ENCODE data around the gene RGS7.

The RGS7 gene

GRCh38 chr1:240947438-240948224 is 409.4 kb downstream of the RGS7 start:
- no peak overlapping the region for H2AFZ ChIP-seq (ENCODE audit: low read length)
- no peak overlapping the region for H4K91ac ChIP-seq (ENCODE audit: low read depth, low read length, poor library complexity)
- H3K18ac ChIP-seq (ENCODE audit: low read length), result no peak overlapping the region
- no peak overlapping the region for H2BK120ac ChIP-seq (ENCODE audit: low read depth, low read length)
- WGBS, 2 donors (ENCODE audit: extremely low coverage in 2 of 2, insufficient read length in 2 of 2, insufficient replicate concordance in 1 of 2), result no CpG with 5 or more reads among the region's 9 CpGs
- H3K9me3 ChIP-seq (replicated peaks in 1 of 2; ENCODE audit: control insufficient read depth in 2 of 2, insufficient read depth in 1 of 2, low read depth in 1 of 2, low read length in 2 of 2), result no peaks in the 10 kb centered on the region
- no peaks in the 10 kb centered on the region for H3K79me1 ChIP-seq (ENCODE audit: low read depth, low read length)
- no peaks in the 10 kb centered on the region for H3K27me3 ChIP-seq (ENCODE audit: control insufficient read depth in 3 of 3, insufficient read depth in 3 of 3, low read depth in 1 of 3, low read length in 3 of 3)
- DNase-seq (ENCODE audit: low spot score), result no peak
- H2BK5ac ChIP-seq (ENCODE audit: low read length), result no peak overlapping the region
- no peak overlapping the region for H3K9ac ChIP-seq (ENCODE audit: low read depth, low read length, poor library complexity)
- no peak overlapping the region for H2AK5ac ChIP-seq (ENCODE audit: low read depth, low read length)
- no peaks in the 10 kb centered on the region for H3K36me3 ChIP-seq (replicated peaks in 1 of 2; ENCODE audit: control insufficient read depth in 2 of 2, insufficient read depth in 2 of 2, low read length in 2 of 2)
- no peak overlapping the region for H4K8ac ChIP-seq (ENCODE audit: low read depth, low read length)
- H2BK15ac ChIP-seq (ENCODE audit: low read length), result no peak overlapping the region
- no peak overlapping the region for H3K27ac ChIP-seq (replicated peaks; ENCODE audit: low read length)
- no peaks in the 10 kb centered on the region for H3K4me1 ChIP-seq (ENCODE audit: control insufficient read depth in 2 of 2, insufficient read depth in 1 of 2, low read depth in 1 of 2, low read length in 2 of 2)
- H3K14ac ChIP-seq (ENCODE audit: low read length), result no peak overlapping the region
- H2BK12ac ChIP-seq (ENCODE audit: low read length), result no peak overlapping the region
- no peak overlapping the region for H3K4ac ChIP-seq (ENCODE audit: low read length)
- no peak overlapping the region for H3K23ac ChIP-seq (ENCODE audit: low read depth, low read length, poor library complexity)
- H3K4me2 ChIP-seq (ENCODE audit: insufficient read depth, low read length, poor library complexity, severe bottlenecking), result no peak overlapping the region
- H3K4me3 ChIP-seq (ENCODE audit: low read length in 2 of 2), result no peak overlapping the region

DNA sequence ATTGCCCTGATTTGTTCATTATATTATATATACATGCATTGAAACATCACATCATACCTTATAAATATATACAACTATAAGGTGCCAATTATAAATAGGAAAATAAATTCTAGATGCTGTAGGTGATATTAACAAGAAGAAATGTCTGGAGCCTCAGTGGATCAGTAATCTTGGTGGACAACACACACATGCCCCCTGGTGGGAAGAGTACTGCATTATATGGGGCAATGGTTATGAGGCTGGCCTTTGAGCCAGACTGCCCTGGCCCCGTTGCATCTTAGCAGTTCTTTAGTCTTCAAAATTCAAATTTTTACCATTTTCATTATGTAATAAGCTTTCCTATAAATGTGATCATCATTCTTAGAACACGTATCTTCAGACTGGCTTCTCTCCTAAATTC is 410.1 kb downstream of the RGS7 start:
- H2BK5ac ChIP-seq (ENCODE audit: low read length), result no peak overlapping the region
- H2BK15ac ChIP-seq (ENCODE audit: low read length), result no peak overlapping the region
- no peak overlapping the region for H3K4ac ChIP-seq (ENCODE audit: low read length)
- no peak overlapping the region for H3K4me2 ChIP-seq (ENCODE audit: insufficient read depth, low read length, poor library complexity, severe bottlenecking)
- H4K91ac ChIP-seq (ENCODE audit: low read depth, low read length, poor library complexity), result no peak overlapping the region
- no peaks in the 10 kb centered on the region for H3K79me1 ChIP-seq (ENCODE audit: low read depth, low read length)
- no peak overlapping the region for H3K23ac ChIP-seq (ENCODE audit: low read depth, low read length, poor library complexity)
- H3K27me3 ChIP-seq (ENCODE audit: control insufficient read depth in 3 of 3, insufficient read depth in 3 of 3, low read depth in 1 of 3, low read length in 3 of 3), result no peaks in the 10 kb centered on the region
- no peak overlapping the region for H3K9ac ChIP-seq (ENCODE audit: low read depth, low read length, poor library complexity)
- H3K27ac ChIP-seq (replicated peaks; ENCODE audit: low read length), result no peak overlapping the region
- no peaks in the 10 kb centered on the region for H3K9me3 ChIP-seq (replicated peaks in 1 of 2; ENCODE audit: control insufficient read depth in 2 of 2, insufficient read depth in 1 of 2, low read depth in 1 of 2, low read length in 2 of 2)
- H3K18ac ChIP-seq (ENCODE audit: low read length), result no peak overlapping the region
- H2AFZ ChIP-seq (ENCODE audit: low read length), result no peak overlapping the region
- no peak overlapping the region for H2BK12ac ChIP-seq (ENCODE audit: low read length)
- no peak overlapping the region for H2AK5ac ChIP-seq (ENCODE audit: low read depth, low read length)
- no peak overlapping the region for H4K8ac ChIP-seq (ENCODE audit: low read depth, low read length)
- H3K4me3 ChIP-seq (ENCODE audit: low read length in 2 of 2), result no peak overlapping the region
- DNase-seq (ENCODE audit: low spot score), result no peak
- WGBS, 2 donors (ENCODE audit: extremely low coverage in 2 of 2, insufficient read length in 2 of 2, insufficient replicate concordance in 1 of 2), result no CpG with 5 or more reads among the region's 2 CpGs
- no peaks in the 10 kb centered on the region for H3K36me3 ChIP-seq (replicated peaks in 1 of 2; ENCODE audit: control insufficient read depth in 2 of 2, insufficient read depth in 2 of 2, low read length in 2 of 2)
- no peaks in the 10 kb centered on the region for H3K4me1 ChIP-seq (ENCODE audit: control insufficient read depth in 2 of 2, insufficient read depth in 1 of 2, low read depth in 1 of 2, low read length in 2 of 2)
- H3K14ac ChIP-seq (ENCODE audit: low read length), result no peak overlapping the region
- no peak overlapping the region for H2BK120ac ChIP-seq (ENCODE audit: low read depth, low read length)

DNA sequence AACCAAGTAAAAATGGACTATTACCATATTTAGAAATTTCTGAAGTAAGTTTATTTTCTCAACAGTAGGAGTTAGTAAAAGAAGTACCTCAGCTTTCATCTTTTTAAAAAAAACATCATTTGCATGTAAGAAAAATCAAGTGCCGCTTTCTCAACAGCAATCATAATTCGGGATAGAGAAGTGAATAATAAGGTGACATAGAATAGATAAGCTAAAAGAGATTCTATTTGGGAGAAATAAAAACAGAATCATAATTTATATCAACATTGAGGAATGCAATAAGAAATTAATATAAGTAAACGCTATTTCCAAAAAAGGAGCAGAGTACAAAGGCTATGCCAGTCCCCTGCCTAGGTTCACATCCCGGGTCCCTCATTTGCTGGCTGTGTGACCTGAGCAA is 414.1 kb downstream of the RGS7 start:
- Histone ChIP-seq H3K79me1 (ENCODE audit: low read depth, low read length) (no peaks in the 10 kb centered on the region), H3K9ac (ENCODE audit: low read depth, low read length, poor library complexity) (no peak overlapping the region), H2BK5ac (ENCODE audit: low read length) (no peak overlapping the region), H3K27me3 (ENCODE audit: control insufficient read depth in 3 of 3, insufficient read depth in 3 of 3, low read depth in 1 of 3, low read length in 3 of 3) (no peaks in the 10 kb centered on the region), H3K27ac (replicated peaks; ENCODE audit: low read length) (no peak overlapping the region), H3K4ac (ENCODE audit: low read length) (no peak overlapping the region), H2BK15ac (ENCODE audit: low read length) (no peak overlapping the region), H3K4me2 (ENCODE audit: insufficient read depth, low read length, poor library complexity, severe bottlenecking) (no peak overlapping the region), H3K4me1 (ENCODE audit: control insufficient read depth in 2 of 2, insufficient read depth in 1 of 2, low read depth in 1 of 2, low read length in 2 of 2) (no peaks in the 10 kb centered on the region), H3K4me3 (ENCODE audit: low read length in 2 of 2) (no peak overlapping the region), H4K8ac (ENCODE audit: low read depth, low read length) (no peak overlapping the region), H4K91ac (ENCODE audit: low read depth, low read length, poor library complexity) (no peak overlapping the region), H2BK12ac (ENCODE audit: low read length) (no peak overlapping the region), H2BK120ac (ENCODE audit: low read depth, low read length) (no peak overlapping the region), H3K9me3 (replicated peaks in 1 of 2; ENCODE audit: control insufficient read depth in 2 of 2, insufficient read depth in 1 of 2, low read depth in 1 of 2, low read length in 2 of 2) (no peaks in the 10 kb centered on the region), H2AK5ac (ENCODE audit: low read depth, low read length) (no peak overlapping the region), H3K36me3 (replicated peaks in 1 of 2; ENCODE audit: control insufficient read depth in 2 of 2, insufficient read depth in 2 of 2, low read length in 2 of 2) (no peaks in the 10 kb centered on the region), H2AFZ (ENCODE audit: low read length) (no peak overlapping the region), H3K14ac (ENCODE audit: low read length) (no peak overlapping the region), H3K18ac (ENCODE audit: low read length) (no peak overlapping the region), H3K23ac (ENCODE audit: low read depth, low read length, poor library complexity) (no peak overlapping the region)
- no CpG with 5 or more reads among the region's 4 CpGs for WGBS, 2 donors (ENCODE audit: extremely low coverage in 2 of 2, insufficient read length in 2 of 2, insufficient replicate concordance in 1 of 2)
- no peak for DNase-seq (ENCODE audit: low spot score)

GRCh38 chr1:240941701-240942370 is 415.2 kb downstream of the RGS7 start:
- Histone ChIP-seq H2AFZ (ENCODE audit: low read length) (no peak overlapping the region), H3K4me2 (ENCODE audit: insufficient read depth, low read length, poor library complexity, severe bottlenecking) (no peak overlapping the region), H3K27ac (replicated peaks; ENCODE audit: low read length) (no peak overlapping the region), H2BK15ac (ENCODE audit: low read length) (no peak overlapping the region), H2BK5ac (ENCODE audit: low read length) (no peak overlapping the region), H3K23ac (ENCODE audit: low read depth, low read length, poor library complexity) (no peak overlapping the region), H3K36me3 (replicated peaks in 1 of 2; ENCODE audit: control insufficient read depth in 2 of 2, insufficient read depth in 2 of 2, low read length in 2 of 2) (no peaks in the 10 kb centered on the region), H2BK12ac (ENCODE audit: low read length) (no peak overlapping the region), H3K18ac (ENCODE audit: low read length) (no peak overlapping the region), H2AK5ac (ENCODE audit: low read depth, low read length) (no peak overlapping the region), H4K8ac (ENCODE audit: low read depth, low read length) (no peak overlapping the region), H3K79me1 (ENCODE audit: low read depth, low read length) (no peaks in the 10 kb centered on the region), H3K9me3 (replicated peaks in 1 of 2; ENCODE audit: control insufficient read depth in 2 of 2, insufficient read depth in 1 of 2, low read depth in 1 of 2, low read length in 2 of 2) (peaks cover 3 to 5% of the 10 kb centered on the region in 2 donors), H4K91ac (ENCODE audit: low read depth, low read length, poor library complexity) (no peak overlapping the region), H3K14ac (ENCODE audit: low read length) (no peak overlapping the region), H2BK120ac (ENCODE audit: low read depth, low read length) (no peak overlapping the region), H3K9ac (ENCODE audit: low read depth, low read length, poor library complexity) (no peak overlapping the region), H3K27me3 (ENCODE audit: control insufficient read depth in 3 of 3, insufficient read depth in 3 of 3, low read depth in 1 of 3, low read length in 3 of 3) (no peaks in the 10 kb centered on the region), H3K4me1 (ENCODE audit: control insufficient read depth in 2 of 2, insufficient read depth in 1 of 2, low read depth in 1 of 2, low read length in 2 of 2) (no peaks in the 10 kb centered on the region), H3K4me3 (ENCODE audit: low read length in 2 of 2) (no peak overlapping the region), H3K4ac (ENCODE audit: low read length) (no peak overlapping the region)
- 100% methylated on average over 1 of the region's 12 CpGs; no CpG with 5 or more reads in 1 of the 2 donors for WGBS, 2 donors (ENCODE audit: extremely low coverage in 2 of 2, insufficient read length in 2 of 2, insufficient replicate concordance in 1 of 2)
- DNase-seq (ENCODE audit: low spot score), result no peak
